SU-DHL-6 (cell line): Measurements from ENCODE around the gene CALHM1.
"Not testable (repeated sequence)": the region's sequence is repeated elsewhere in the genome, so short reads cannot be mapped to it uniquely, and the experiment has no call there.

Experiments used
- H2AFZ ChIP-seq: fragments of 200-600 bp; sonication (generic); 2 replicates; pipeline ENCODE4 v1.6.1; 2014; ENCODE audit warnings: low read depth, mild to moderate bottlenecking, moderate library complexity, mixed read lengths, antibody characterized with exemption, low read length; ENCODE audit not compliant: severe bottlenecking
- H3F3A ChIP-seq: fragments of 200-600 bp; shearing (Covaris generic); 2 replicates; pipeline ENCODE4 v1.6.0; 2016; ENCODE audit warnings: antibody characterized with exemption, mild to moderate bottlenecking; ENCODE audit not compliant: insufficient read depth
- H3K27ac ChIP-seq: fragments of 200-600 bp; sonication (generic); 2 replicates; pipeline ENCODE4 v1.5.1; 2016; ENCODE audit warnings: low read depth, mild to moderate bottlenecking, low read length, moderate library complexity, mixed read lengths
- H3K27me3 ChIP-seq: fragments of 200-600 bp; sonication (generic), shearing (Covaris generic); 2 replicates; pipeline ENCODE4 v1.6.0; 2014; ENCODE audit warnings: mild to moderate bottlenecking, low read length
- H3K36me3 ChIP-seq: fragments of 200-600 bp; sonication (generic); 2 replicates; pipeline ENCODE4 v1.6.1; 2014; ENCODE audit warnings: mild to moderate bottlenecking, low read length, mixed read lengths
- H3K4me2 ChIP-seq: fragments of 300-600, 200-600 bp; shearing (Covaris generic), sonication (generic); 2 replicates; pipeline ENCODE4 v1.6.0; 2014; ENCODE audit warnings: low read length, low read depth, mild to moderate bottlenecking; ENCODE audit not compliant: poor library complexity, severe bottlenecking
- H3K4me3 ChIP-seq: fragments of 200-600 bp; sonication (generic); 2 replicates; pipeline ENCODE4 v1.5.1; 2014; ENCODE audit warnings: antibody characterized with exemption, low read length, mild to moderate bottlenecking, mixed read lengths; ENCODE audit not compliant: insufficient read depth, poor library complexity, severe bottlenecking
- H3K79me2 ChIP-seq: fragments of 200-600 bp; sonication (generic); 2 replicates; pipeline ENCODE4 v1.6.1; 2014; ENCODE audit warnings: mild to moderate bottlenecking, low read length, moderate library complexity; ENCODE audit not compliant: insufficient read depth
- H3K9ac ChIP-seq: fragments of 200-600 bp; sonication (generic); 2 replicates; pipeline ENCODE4 v1.7.0; 2014; ENCODE audit warnings: mild to moderate bottlenecking, low read length
- H3K9me2 ChIP-seq: fragments of 200-600 bp; sonication (generic); replicated peaks from 2 replicates; pipeline ENCODE4 v1.6.1; 2014; ENCODE audit warnings: low read length; ENCODE audit not compliant: insufficient read depth
- H3K9me3 ChIP-seq: fragments of 200-600 bp; sonication (generic); 2 replicates; pipeline ENCODE4 v1.6.1; 2014; ENCODE audit warnings: low read length, mixed read lengths; ENCODE audit not compliant: insufficient read depth
- H4K20me1 ChIP-seq: fragments of 200-600 bp; sonication (generic); 2 replicates; pipeline ENCODE4 v1.6.1; 2014; ENCODE audit warnings: low read depth, mild to moderate bottlenecking, antibody characterized with exemption, low read length, moderate library complexity, mixed read lengths
- EZH2phosphoT487 ChIP-seq: fragments of 200-600 bp; sonication (generic), shearing (Covaris generic); conservative IDR thresholded peaks from 2 replicates; pipeline ENCODE4 v1.6.1; 2018; ENCODE audit warnings: mild to moderate bottlenecking, antibody characterized with exemption, low read length, moderate library complexity, mixed read lengths
- TF ChIP-seq, protein P1 (sequence below): fragments of 200-600 bp; sonication (generic); IDR thresholded peaks from one replicate; pipeline ENCODE4 v1.5.1; 2017; ENCODE audit warnings: antibody characterized with exemption, mild to moderate bottlenecking, low read length, moderate library complexity; ENCODE audit not compliant: insufficient read depth, poor library complexity, severe bottlenecking

Gene CALHM1

DNA sequence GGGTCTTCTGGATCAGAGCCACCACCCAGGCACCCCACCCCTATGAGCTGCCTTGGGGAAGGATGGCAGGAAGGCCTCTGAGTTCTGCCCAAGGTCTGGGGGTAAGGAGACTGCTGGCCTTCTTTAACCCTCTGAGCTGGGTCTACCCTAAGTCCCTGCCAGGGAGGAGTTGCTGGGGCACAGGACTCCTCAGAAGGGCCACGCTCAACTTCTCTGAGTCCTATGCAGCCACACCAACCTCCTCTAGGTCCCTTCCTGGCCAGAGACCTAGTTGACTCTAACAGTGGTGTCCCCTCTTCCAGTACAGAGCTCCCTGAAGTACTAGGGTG is 32.2 kb upstream of the CALHM1 start:
- no peak overlapping the region for H3K4me3 ChIP-seq
- no peaks in the 10 kb centered on the region for H3K36me3 ChIP-seq
- H3K9ac ChIP-seq: no peak overlapping the region
- no peaks in the 10 kb centered on the region for H3K79me2 ChIP-seq
- no peaks in the 10 kb centered on the region for H3K27me3 ChIP-seq
- H3K27ac ChIP-seq: no peak overlapping the region
- no peaks in the 10 kb centered on the region for H3K9me3 ChIP-seq
- no peaks in the 10 kb centered on the region for H3K9me2 ChIP-seq
- no peaks in the 10 kb centered on the region for H4K20me1 ChIP-seq
- H3K4me2 ChIP-seq: no peak overlapping the region
- no peak for TF ChIP-seq EZH2phosphoT487
- TF ChIP-seq, protein P1, sequence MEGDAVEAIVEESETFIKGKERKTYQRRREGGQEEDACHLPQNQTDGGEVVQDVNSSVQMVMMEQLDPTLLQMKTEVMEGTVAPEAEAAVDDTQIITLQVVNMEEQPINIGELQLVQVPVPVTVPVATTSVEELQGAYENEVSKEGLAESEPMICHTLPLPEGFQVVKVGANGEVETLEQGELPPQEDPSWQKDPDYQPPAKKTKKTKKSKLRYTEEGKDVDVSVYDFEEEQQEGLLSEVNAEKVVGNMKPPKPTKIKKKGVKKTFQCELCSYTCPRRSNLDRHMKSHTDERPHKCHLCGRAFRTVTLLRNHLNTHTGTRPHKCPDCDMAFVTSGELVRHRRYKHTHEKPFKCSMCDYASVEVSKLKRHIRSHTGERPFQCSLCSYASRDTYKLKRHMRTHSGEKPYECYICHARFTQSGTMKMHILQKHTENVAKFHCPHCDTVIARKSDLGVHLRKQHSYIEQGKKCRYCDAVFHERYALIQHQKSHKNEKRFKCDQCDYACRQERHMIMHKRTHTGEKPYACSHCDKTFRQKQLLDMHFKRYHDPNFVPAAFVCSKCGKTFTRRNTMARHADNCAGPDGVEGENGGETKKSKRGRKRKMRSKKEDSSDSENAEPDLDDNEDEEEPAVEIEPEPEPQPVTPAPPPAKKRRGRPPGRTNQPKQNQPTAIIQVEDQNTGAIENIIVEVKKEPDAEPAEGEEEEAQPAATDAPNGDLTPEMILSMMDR: no peak
- H2AFZ ChIP-seq: no peak overlapping the region
- H3F3A ChIP-seq: no peaks in the 10 kb centered on the region

GRCh38 chr10:103487410-103487708 is 28.7 kb upstream of the CALHM1 start:
- TF ChIP-seq, protein P1: no peak
- TF ChIP-seq EZH2phosphoT487: no peak
- H3K79me2 ChIP-seq: no peaks in the 10 kb centered on the region
- no peaks in the 10 kb centered on the region for H3F3A ChIP-seq
- no peaks in the 10 kb centered on the region for H3K36me3 ChIP-seq
- H3K4me3 ChIP-seq: no peak overlapping the region
- no peak overlapping the region for H2AFZ ChIP-seq
- H3K9me3 ChIP-seq: no peaks in the 10 kb centered on the region
- H4K20me1 ChIP-seq: no peaks in the 10 kb centered on the region
- H3K4me2 ChIP-seq: no peak overlapping the region
- H3K27me3 ChIP-seq: no peaks in the 10 kb centered on the region
- no peaks in the 10 kb centered on the region for H3K9me2 ChIP-seq
- no peak overlapping the region for H3K9ac ChIP-seq
- no peak overlapping the region for H3K27ac ChIP-seq

GRCh38 chr10:103486635-103487409 is 28.1 kb upstream of the CALHM1 start:
- H2AFZ ChIP-seq, H3K9me2 ChIP-seq, H3F3A ChIP-seq, H3K27ac ChIP-seq, H3K4me3 ChIP-seq, H3K79me2 ChIP-seq, H3K27me3 ChIP-seq, H3K4me2 ChIP-seq, H3K9ac ChIP-seq, H4K20me1 ChIP-seq, H3K9me3 ChIP-seq, H3K36me3 ChIP-seq: not testable (repeated sequence)

GRCh38 chr10:103481974-103482531 is 23.4 kb upstream of the CALHM1 start:
- Histone ChIP-seq H2AFZ (no peak overlapping the region), H3K79me2 (no peaks in the 10 kb centered on the region), H3K9me2 (no peaks in the 10 kb centered on the region), H3K36me3 (no peaks in the 10 kb centered on the region), H3K27me3 (no peaks in the 10 kb centered on the region), H4K20me1 (no peaks in the 10 kb centered on the region), H3K4me3 (no peak overlapping the region), H3F3A (no peaks in the 10 kb centered on the region), H3K4me2 (no peak overlapping the region), H3K9ac (no peak overlapping the region), H3K9me3 (no peaks in the 10 kb centered on the region), H3K27ac (no peak overlapping the region)
- TF ChIP-seq, protein P1: peak; percentile 69
- no peak for TF ChIP-seq EZH2phosphoT487
